B cell (primary cell): ENCODE results near the gene COX6B1. TPM values are rescaled to one million over a fixed set of nuclear protein-coding genes. Genes with fewer than 3 reads are reported as not detected.

Source experiments
- ATAC-seq: fragments of 200-7000 bp; cut with Tn5 transposase; one replicate; pipeline ENCODE4 v1.10.0; 2021; ENCODE audit warnings: low read depth, mild to moderate bottlenecking, moderate number of reproducible peaks, moderate library complexity
- CTCF ChIA-PET: fragments of 350-600 bp; sonication (Branson Sonifier 250); formaldehyde crosslinking; loops from one replicate; lab custom pipeline; 2021; ENCODE audit warnings: antibody characterized with exemption, inconsistent platforms; lab: Charles Lee
- POLR2A ChIA-PET: fragments of 350-600 bp; sonication (Branson Sonifier 250); formaldehyde crosslinking; loops from one replicate; lab custom pipeline; 2021; ENCODE audit warnings: antibody characterized with exemption; lab: Charles Lee
- DNase-seq: peaks from one replicate; pipeline ENCODE4 v3.0.0; 2013
- H2AFZ ChIP-seq: 2 replicates; pipeline ENCODE4 v1.6.1; 2012; ENCODE audit warnings: mild to moderate bottlenecking, low read depth, low read length; ENCODE audit not compliant: insufficient read depth, poor library complexity, severe bottlenecking
- H3K27ac ChIP-seq, 2 donors: 1 replicate in 1 of 2; 2 replicates in 1 of 2; pipeline ENCODE4 v1.5.1; 2012 to 2013; ENCODE audit warnings: low read length in 2 of 2, mild to moderate bottlenecking in 2 of 2, moderate library complexity in 1 of 2
- H3K27me3 ChIP-seq, 4 experiments: fragments of 200-600 bp in 1 of 4; sonication (generic) in 1 of 4; replicated peaks in 1 of 4; 1 replicate in 2 of 4; 2 replicates in 2 of 4; pipeline versions ENCODE4 v1.6.1 to v1.7.0; 2013 to 2016; ENCODE audit warnings: low read length in 3 of 4, mild to moderate bottlenecking in 2 of 4, mixed read lengths in 1 of 4, moderate library complexity in 1 of 4; ENCODE audit not compliant: insufficient read depth in 4 of 4, control insufficient read depth in 3 of 4; ENCODE audit errors: control extremely low read depth in 1 of 4
- H3K36me3 ChIP-seq, 2 experiments: replicated peaks in 1 of 2; 1 replicate in 1 of 2; 2 replicates in 1 of 2; pipeline versions ENCODE4 v1.6.1 to v1.7.1; 2013; ENCODE audit warnings: low read length in 1 of 2; ENCODE audit not compliant: insufficient read depth in 2 of 2, control insufficient read depth in 1 of 2; ENCODE audit errors: control extremely low read depth in 1 of 2, extremely low read depth in 1 of 2
- H3K4me1 ChIP-seq, 2 donors: fragments of 200-600 bp in 1 of 2; sonication (generic) in 1 of 2; 1 replicate in 1 of 2; 2 replicates in 1 of 2; pipeline versions ENCODE4 v1.5.1 to v1.6.1; 2013 to 2017; ENCODE audit warnings: low read length in 2 of 2; ENCODE audit not compliant: control insufficient read depth in 2 of 2, insufficient read depth in 2 of 2
- H3K4me2 ChIP-seq: replicated peaks from 2 replicates; pipeline ENCODE3; 2012; ENCODE audit warnings: mild to moderate bottlenecking, low read depth, low read length; ENCODE audit not compliant: poor library complexity, severe bottlenecking
- H3K4me3 ChIP-seq, 5 experiments: fragments of 200-600 bp in 1 of 5; sonication (generic) in 1 of 5; 1 replicate in 3 of 5; 2 replicates in 2 of 5; pipeline versions ENCODE4 v1.5.1 to v1.7.0; 2011 to 2016; ENCODE audit warnings: low read length in 4 of 5, mild to moderate bottlenecking in 4 of 5, low read depth in 2 of 5, control low read depth in 1 of 5, moderate library complexity in 1 of 5; ENCODE audit not compliant: insufficient read depth in 1 of 5; ENCODE audit errors: control extremely low read depth in 1 of 5, extremely low read depth in 1 of 5
- H3K79me2 ChIP-seq: fragments of 200-600 bp; sonication (generic); one replicate; pipeline ENCODE4 v1.6.0; 2016; ENCODE audit warnings: low read length; ENCODE audit not compliant: control insufficient read depth, insufficient read depth
- H3K9ac ChIP-seq: fragments of 200-600 bp; sonication (generic); 2 replicates; pipeline ENCODE4 v1.6.1; 2017; ENCODE audit warnings: mild to moderate bottlenecking, low read length, moderate library complexity
- H3K9me3 ChIP-seq, 3 donors: one replicate each; pipeline versions ENCODE4 v1.6.1 to v1.7.1; 2013; ENCODE audit warnings: low read length in 2 of 3; ENCODE audit not compliant: control insufficient read depth in 2 of 3, insufficient read depth in 1 of 3; ENCODE audit errors: control extremely low read depth in 1 of 3
- H4K20me1 ChIP-seq: 2 replicates; pipeline ENCODE4 v1.6.0; 2012; ENCODE audit warnings: mild to moderate bottlenecking, low read length; ENCODE audit not compliant: insufficient read depth, control insufficient read depth, poor library complexity, severe bottlenecking
- H3K27ac Mint-ChIP-seq: one replicate; pipeline ENCODE4 v1.8.0; 2021; ENCODE audit warnings: mixed read lengths
- H3K27me3 Mint-ChIP-seq: one replicate; pipeline ENCODE4 v1.8.0; 2021; ENCODE audit warnings: mixed read lengths
- H3K4me1 Mint-ChIP-seq: one replicate; pipeline ENCODE4 v1.8.0; 2021; ENCODE audit warnings: mixed read lengths
- H3K4me3 Mint-ChIP-seq: one replicate; pipeline ENCODE4 v1.8.0; 2021; ENCODE audit warnings: mixed read lengths
- H3K9me3 Mint-ChIP-seq: one replicate; pipeline ENCODE4 v1.8.0; 2022; ENCODE audit warnings: mixed read lengths; ENCODE audit not compliant: insufficient read depth
- CTCF ChIP-seq: fragments of 200-600 bp; IDR thresholded peaks from one replicate; pipeline ENCODE4 v1.8.0; 2022; ENCODE audit warnings: antibody characterized with exemption, mild to moderate bottlenecking
- EZH2 ChIP-seq: IDR thresholded peaks from 2 replicates; pipeline ENCODE4 v1.6.1; 2012; ENCODE audit warnings: borderline replicate concordance, low read depth, mild to moderate bottlenecking, moderate library complexity, low read length; ENCODE audit not compliant: insufficient read depth, poor library complexity, severe bottlenecking
- WGBS: methylation state at CpG from one replicate; pipeline ENCODE4 v1.1.5; 2013; ENCODE audit warnings: missing lambda C conversion rate; ENCODE audit not compliant: insufficient coverage; 5-methylcytosine and 5-hydroxymethylcytosine counted together
- intact Hi-C: fragments of 100-400 bp; cut with micrococcal nuclease; formaldehyde crosslinking; loops from one replicate; pipeline ENCODE4 v1.10.0; 2022
- polyA plus RNA-seq: library from polyadenylated mRNA; depleted of rRNA; stranded (reverse); fragments of >200 nt; gene quantifications from 2 replicates; pipeline ENCODE4 v1.2.3, GENCODE V29; 2012
- total RNA-seq, 2 donors: library from RNA; stranded (reverse); fragments of 120-200 nt in 1 of 2; gene quantifications; 1 replicate in 1 of 2; 2 replicates in 1 of 2; pipeline versions ENCODE4 v1.2.3 to v1.2.4, GENCODE V29; 2013 to 2022

The COX6B1 gene
- total and polyA plus RNA-seq, 2 donors (not counting 1 experiment from before 2014, with no cell fraction given), result 215 to 387 TPM

- DNase-seq (no peak), ATAC-seq (no peak)
- no peak for TF ChIP-seq CTCF
- no peak for TF ChIP-seq EZH2
- H3K27ac ChIP-seq, result no peak overlapping the region
- H3K4me3 ChIP-seq, result no peak overlapping the region
- H2AFZ ChIP-seq, result no peak overlapping the region
- CTCF ChIA-PET, result no interaction called here
- H3K4me2 ChIP-seq, result no peak overlapping the region
- intact Hi-C loops, result no loop called here
- H4K20me1 ChIP-seq, result no peaks in the 10 kb centered on the region
- Mint-ChIP-seq H3K4me3 (no peak overlapping the region), H3K27ac (no peak overlapping the region), H3K4me1 (no peaks in the 10 kb centered on the region), H3K9me3 (no peaks in the 10 kb centered on the region), H3K27me3 (no peaks in the 10 kb centered on the region)
- POLR2A ChIA-PET, result interaction anchor here (0.6 to 0.7 kb wide), 2 partner anchors 9 to 120 kb away, joined by 4 to 5 read pairs; no protein-coding TSS in a partner anchor
- H3K4me1 ChIP-seq, result no peaks in the 10 kb centered on the region
- H3K9me3 ChIP-seq, result no peaks in the 10 kb centered on the region
- peaks cover 7% of the 10 kb centered on the region for H3K79me2 ChIP-seq
- peaks cover 2 to 56% of the 10 kb centered on the region in 2 experiments for H3K36me3 ChIP-seq
- H3K9ac ChIP-seq, result no peak overlapping the region
- H3K27me3 ChIP-seq, result no peaks in the 10 kb centered on the region
- 100% methylated on average over 2 of the region's 6 CpGs for WGBS
Measured at GRCh38 chr19:35661995-35662340, 13.8 kb downstream of the COX6B1 start.

- Histone ChIP-seq H3K4me1 (no peaks in the 10 kb centered on the region), H3K9me3 (no peaks in the 10 kb centered on the region), H4K20me1 (no peaks in the 10 kb centered on the region), H3K36me3 (peaks cover 2 to 41% of the 10 kb centered on the region in 2 experiments), H3K9ac (no peak overlapping the region), H3K27me3 (no peaks in the 10 kb centered on the region), H3K4me3 (no peak overlapping the region), H2AFZ (no peak overlapping the region), H3K79me2 (peaks cover 4% of the 10 kb centered on the region), H3K4me2 (no peak overlapping the region), H3K27ac (no peak overlapping the region)
- DNase-seq, result no peak
- ATAC-seq, result no peak
- TF ChIP-seq CTCF (no peak), EZH2 (no peak)
- Mint-ChIP-seq H3K27me3 (no peaks in the 10 kb centered on the region), H3K9me3 (no peaks in the 10 kb centered on the region), H3K4me1 (no peaks in the 10 kb centered on the region), H3K27ac (no peak overlapping the region), H3K4me3 (no peak overlapping the region)
- 96% methylated on average over 3 of the region's 3 CpGs for WGBS
- POLR2A ChIA-PET, result no interaction called here
- CTCF ChIA-PET, result interaction anchor here (0.6 kb wide), 1 partner anchor 158 kb away, joined by 3 read pairs; no protein-coding TSS in a partner anchor
- intact Hi-C loops, result no loop called here
Measured at GRCh38 chr19:35663981-35664380, 15.9 kb downstream of the COX6B1 start.
